GM21529 (cell line): Measurements from ENCODE around the gene OR51F1.
"Not testable (repeated sequence)": the region's sequence is repeated elsewhere in the genome, so short reads cannot be mapped to it uniquely, and the experiment has no call there.

ENCODE experiments used
- ATAC-seq: cut with Tn5 transposase; IDR thresholded peaks from one replicate; pipeline ENCODE4 v1.9.1; 2021; ENCODE audit not compliant: unreplicated experiment

Gene OR51F1

GRCh38 chr11:4769838-4770237 lies at the start of gene OR51F1:
Gene OR51F1, minus strand, starts transcription at chr11:4769938. Its CDS starts 0 bp downstream, at chr11:4769938.
- no peak for ATAC-seq

GRCh38 chr11:4809246-4809645 lies 39.5 kb upstream of the OR51F1 start:
- ATAC-seq, result no peak

- ATAC-seq, result no peak
These were observed 38.7 kb upstream of the OR51F1 start for GRCh38 chr11:4808476-4808875.

GRCh38 chr11:4804280-4804679 lies 34.5 kb upstream of the OR51F1 start, which contains the start of gene OR52R1:
Gene OR52R1, minus strand, starts transcription at chr11:4804380. Its CDS starts 0 bp downstream, at chr11:4804380.
- no peak for ATAC-seq

GRCh38 chr11:4801316-4801715 lies 31.6 kb upstream of the OR51F1 start:
- ATAC-seq, result not testable (repeated sequence)

- ATAC-seq, result peak; percentile 57
These were observed 28.9 kb upstream of the OR51F1 start for GRCh38 chr11:4798427-4799183.

- no peak for ATAC-seq
These were observed 27.5 kb upstream of the OR51F1 start for GRCh38 chr11:4797206-4797605.

GRCh38 chr11:4782454-4782853 lies 12.7 kb upstream of the OR51F1 start:
- no peak for ATAC-seq

- ATAC-seq, result no peak
These were observed 1.6 kb downstream of the OR51F1 start for GRCh38 chr11:4768094-4768493.

GRCh38 chr11:4766420-4767043 lies 3.2 kb downstream of the OR51F1 start:
- no peak for ATAC-seq

- ATAC-seq, result peak; percentile 53
These were observed 6.6 kb downstream of the OR51F1 start for GRCh38 chr11:4763096-4763495.

GRCh38 chr11:4751201-4751600 lies 18.5 kb downstream of the OR51F1 start:
- no peak for ATAC-seq

GRCh38 chr11:4748438-4748837 lies 21.3 kb downstream of the OR51F1 start:
- ATAC-seq, result no peak

GRCh38 chr11:4740735-4741134 lies 29.0 kb downstream of the OR51F1 start:
- ATAC-seq, result no peak

GRCh38 chr11:4727171-4727570 lies 42.6 kb downstream of the OR51F1 start:
- ATAC-seq, result no peak

- not testable (repeated sequence) for ATAC-seq
These were observed 46.9 kb downstream of the OR51F1 start for GRCh38 chr11:4722616-4723534.
